HCT116 (cell line): ENCODE measurements around the gene TRIM14. TPM values are rescaled to one million over a fixed set of nuclear protein-coding genes. Genes with fewer than 3 reads are reported as not detected.

Source experiments
- ATAC-seq: fragments of 200-7000 bp; cut with Tn5 transposase; 2 replicates; pipeline ENCODE4 v1.9.1; 2020; ENCODE audit warnings: mild to moderate bottlenecking, moderate library complexity
- BruUV-seq: library from RNA; stranded (reverse); fragments of 400-500 nt; replicated peaks from 2 replicates; lab custom pipeline; 2021; lab: Mats Ljungman, UMichigan
- CTCF ChIA-PET: fragments of 300-600 bp; sonication (Branson Sonifier 250); formaldehyde crosslinking; loops from one replicate; lab custom pipeline; 2021; ENCODE audit warnings: antibody characterized with exemption; lab: Charles Lee
- POLR2A ChIA-PET: fragments of 300-600, 350-600 bp; sonication (Branson Sonifier 250); formaldehyde crosslinking; loops from one replicate; lab custom pipeline; 2021; ENCODE audit warnings: antibody characterized with exemption; lab: Charles Lee
- RAD21 ChIA-PET, 2 experiments: fragments of 300-600 bp; sonication (Branson Sonifier 250); formaldehyde crosslinking; loops; one replicate each; lab custom pipeline; 2023; ENCODE audit warnings: low total read pairs in 2 of 2; ENCODE audit not compliant: uncharacterized antibody in 2 of 2, unreplicated experiment in 2 of 2, low non-redundant PET in 1 of 2; lab: Charles Lee
- DNase-seq: peaks from one replicate; pipeline ENCODE4 v3.0.0-alpha.2; 2010; ENCODE audit warnings: low read depth, low spot score
- H2AFZ ChIP-seq: fragments of 200-600 bp; shearing (Covaris generic), sonication (generic); 2 replicates; pipeline ENCODE4 v1.6.1; 2017; ENCODE audit warnings: low read depth, mixed run types, mixed read lengths, antibody characterized with exemption, low read length; ENCODE audit not compliant: poor library complexity, severe bottlenecking
- H3K27ac ChIP-seq: 2 replicates; pipeline ENCODE4 v1.5.1; 2012; ENCODE audit warnings: low read depth, low read length
- H3K27me3 ChIP-seq: fragments of 200-600 bp; sonication (generic); 2 replicates; pipeline ENCODE4 v1.6.1; 2016; ENCODE audit warnings: mixed run types, low read length, mixed read lengths; ENCODE audit not compliant: insufficient read depth
- H3K36me3 ChIP-seq, 2 experiments: fragments of 200-500 bp in 1 of 2; fragments of 200-600 bp in 1 of 2; sonication (Bioruptor generic) in 1 of 2; sonication (generic) in 1 of 2; 2 replicates each; pipeline versions ENCODE4 v1.5.1 to v1.6.1; 2014 to 2016; ENCODE audit warnings: low read length in 2 of 2, inconsistent platforms in 1 of 2, mixed read lengths in 1 of 2, mixed run types in 1 of 2; ENCODE audit not compliant: insufficient read depth in 2 of 2, control insufficient read depth in 1 of 2
- H3K4me1 ChIP-seq, 2 experiments: fragments of 200-600 bp in 1 of 2; sonication (generic) in 1 of 2; 2 replicates each; pipeline versions ENCODE4 v1.5.1 to v1.6.1; 2012 to 2017; ENCODE audit warnings: low read length in 2 of 2, inconsistent platforms in 1 of 2, mild to moderate bottlenecking in 1 of 2, mixed read lengths in 1 of 2, mixed run types in 1 of 2, moderate library complexity in 1 of 2; ENCODE audit not compliant: insufficient read depth in 2 of 2, control insufficient read depth in 1 of 2
- H3K4me2 ChIP-seq: fragments of 200-600 bp; sonication (generic); 2 replicates; pipeline ENCODE4 v1.6.1; 2017; ENCODE audit warnings: mixed run types, low read length, mixed read lengths
- H3K4me3 ChIP-seq, 2 experiments: fragments of 200-600 bp in 1 of 2; sonication (generic) in 1 of 2; replicated peaks in 1 of 2; 2 replicates each; pipeline ENCODE4 v1.5.1; 2011 to 2016; ENCODE audit warnings: low read length in 2 of 2, control low read depth in 1 of 2, low read depth in 1 of 2, mild to moderate bottlenecking in 1 of 2, mixed read lengths in 1 of 2, mixed run types in 1 of 2
- H3K79me2 ChIP-seq: fragments of 200-600 bp; sonication (generic); 2 replicates; pipeline ENCODE4 v1.6.1; 2017; ENCODE audit warnings: mild to moderate bottlenecking, mixed run types, low read length, moderate library complexity, mixed read lengths; ENCODE audit not compliant: insufficient read depth
- H3K9ac ChIP-seq: fragments of 200-600 bp; sonication (generic); 2 replicates; pipeline ENCODE4 v1.6.1; 2016; ENCODE audit warnings: low read length, mixed read lengths
- H3K9me2 ChIP-seq: fragments of 200-600 bp; sonication (generic), shearing (Covaris generic); 2 replicates; pipeline ENCODE4 v1.6.1; 2017; ENCODE audit warnings: mixed run types, mild to moderate bottlenecking, moderate library complexity; ENCODE audit not compliant: insufficient read depth
- H3K9me3 ChIP-seq, 2 experiments: fragments of 200-500 bp in 1 of 2; fragments of 200-600 bp in 1 of 2; sonication (Bioruptor generic) in 1 of 2; sonication (generic) in 1 of 2; 2 replicates each; pipeline ENCODE4 v1.6.1; 2014 to 2017; ENCODE audit warnings: low read length in 2 of 2, mixed read lengths in 2 of 2, inconsistent platforms in 1 of 2, low read depth in 1 of 2, mild to moderate bottlenecking in 1 of 2, mixed run types in 1 of 2, moderate library complexity in 1 of 2; ENCODE audit not compliant: control insufficient read depth in 1 of 2, insufficient read depth in 1 of 2
- H4K20me1 ChIP-seq: fragments of 200-600 bp; sonication (generic), shearing (Covaris generic); 2 replicates; pipeline ENCODE4 v1.6.1; 2017; ENCODE audit warnings: mixed run types, mild to moderate bottlenecking, moderate library complexity; ENCODE audit not compliant: insufficient read depth
- CBX3 ChIP-seq: IDR thresholded peaks from 2 replicates; pipeline ENCODE4 v1.6.1; 2012; ENCODE audit warnings: low read depth
- CEBPB ChIP-seq: IDR thresholded peaks from 2 replicates; pipeline ENCODE4 v1.6.1; 2012; ENCODE audit warnings: low read depth
- EGR1 ChIP-seq: IDR thresholded peaks from 2 replicates; pipeline ENCODE4 v1.6.1; 2012; ENCODE audit warnings: low read depth
- ELF1 ChIP-seq: IDR thresholded peaks from 2 replicates; pipeline ENCODE4 v1.6.1; 2012; ENCODE audit warnings: low read depth, borderline replicate concordance
- EZH2 ChIP-seq: fragments of 200-600 bp; sonication (generic); IDR thresholded peaks from 2 replicates; pipeline ENCODE4 v1.6.1; 2017; ENCODE audit warnings: antibody characterized with exemption, mixed run types
- EZH2phosphoT487 ChIP-seq: fragments of 200-600 bp; IDR thresholded peaks from 2 replicates; pipeline ENCODE4 v1.6.1; 2018; ENCODE audit warnings: antibody characterized with exemption, borderline replicate concordance
- FOSL1 ChIP-seq: IDR thresholded peaks from 2 replicates; pipeline ENCODE4 v1.6.1; 2012; ENCODE audit warnings: low read depth
- JUND ChIP-seq: IDR thresholded peaks from 2 replicates; pipeline ENCODE4 v1.6.1; 2012
- POLR2AphosphoS5 ChIP-seq: IDR thresholded peaks from 2 replicates; pipeline ENCODE4 v1.6.1; 2011; ENCODE audit warnings: mild to moderate bottlenecking, low read depth, low read length, moderate library complexity
- RAD21 ChIP-seq: IDR thresholded peaks from 2 replicates; pipeline ENCODE4 v1.6.1; 2012; ENCODE audit warnings: low read depth, mild to moderate bottlenecking
- TCF7L2 ChIP-seq: IDR thresholded peaks from 2 replicates; pipeline ENCODE4 v1.7.0; 2011; ENCODE audit warnings: borderline replicate concordance, inconsistent platforms; ENCODE audit not compliant: insufficient read depth, insufficient read length; ENCODE audit errors: extremely low read depth
- intact Hi-C: fragments of 100-400 bp; cut with micrococcal nuclease; formaldehyde crosslinking; loops from 2 replicates; pipeline ENCODE4 v1.10.0; 2022
- total RNA-seq: library from RNA; stranded (reverse); gene quantifications from one replicate; pipeline ENCODE4 v1.2.1, GENCODE V29; 2021; ENCODE audit not compliant: unreplicated experiment
- TF ChIP-seq, protein P1 (sequence below): IDR thresholded peaks from 2 replicates; pipeline ENCODE4 v1.6.1; 2011; ENCODE audit warnings: mild to moderate bottlenecking, low read length, moderate library complexity; ENCODE audit not compliant: insufficient replicate concordance; ENCODE audit errors: extremely low read depth
- TF ChIP-seq, protein P2 (sequence below): IDR thresholded peaks from 2 replicates; pipeline ENCODE4 v1.6.1; 2012; ENCODE audit warnings: low read depth

The TRIM14 gene
- total RNA-seq, 1 experiment from 2014 or later, result 24.4 TPM

- CTCF ChIA-PET, result no interaction called here
- H3K36me3 ChIP-seq, result peaks cover 11 to 24% of the 10 kb centered on the region in 2 experiments; a peak in 3 of 4 replicates
- no peaks in the 10 kb centered on the region for H3K9me3 ChIP-seq
- DNase-seq (peak; percentile 40), ATAC-seq (peak; percentile 74)
- H2AFZ ChIP-seq, result no peak overlapping the region
- TF ChIP-seq ELF1 (no peak), EZH2phosphoT487 (no peak), EGR1 (no peak), RAD21 (no peak), FOSL1 (no peak), CEBPB (no peak), JUND (no peak), CBX3 (no peak), TCF7L2 (no peak), POLR2AphosphoS5 (no peak), EZH2 (no peak)
- TF ChIP-seq, protein P1, sequence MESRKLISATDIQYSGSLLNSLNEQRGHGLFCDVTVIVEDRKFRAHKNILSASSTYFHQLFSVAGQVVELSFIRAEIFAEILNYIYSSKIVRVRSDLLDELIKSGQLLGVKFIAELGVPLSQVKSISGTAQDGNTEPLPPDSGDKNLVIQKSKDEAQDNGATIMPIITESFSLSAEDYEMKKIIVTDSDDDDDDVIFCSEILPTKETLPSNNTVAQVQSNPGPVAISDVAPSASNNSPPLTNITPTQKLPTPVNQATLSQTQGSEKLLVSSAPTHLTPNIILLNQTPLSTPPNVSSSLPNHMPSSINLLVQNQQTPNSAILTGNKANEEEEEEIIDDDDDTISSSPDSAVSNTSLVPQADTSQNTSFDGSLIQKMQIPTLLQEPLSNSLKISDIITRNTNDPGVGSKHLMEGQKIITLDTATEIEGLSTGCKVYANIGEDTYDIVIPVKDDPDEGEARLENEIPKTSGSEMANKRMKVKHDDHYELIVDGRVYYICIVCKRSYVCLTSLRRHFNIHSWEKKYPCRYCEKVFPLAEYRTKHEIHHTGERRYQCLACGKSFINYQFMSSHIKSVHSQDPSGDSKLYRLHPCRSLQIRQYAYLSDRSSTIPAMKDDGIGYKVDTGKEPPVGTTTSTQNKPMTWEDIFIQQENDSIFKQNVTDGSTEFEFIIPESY, result no peak
- TF ChIP-seq, protein P2, sequence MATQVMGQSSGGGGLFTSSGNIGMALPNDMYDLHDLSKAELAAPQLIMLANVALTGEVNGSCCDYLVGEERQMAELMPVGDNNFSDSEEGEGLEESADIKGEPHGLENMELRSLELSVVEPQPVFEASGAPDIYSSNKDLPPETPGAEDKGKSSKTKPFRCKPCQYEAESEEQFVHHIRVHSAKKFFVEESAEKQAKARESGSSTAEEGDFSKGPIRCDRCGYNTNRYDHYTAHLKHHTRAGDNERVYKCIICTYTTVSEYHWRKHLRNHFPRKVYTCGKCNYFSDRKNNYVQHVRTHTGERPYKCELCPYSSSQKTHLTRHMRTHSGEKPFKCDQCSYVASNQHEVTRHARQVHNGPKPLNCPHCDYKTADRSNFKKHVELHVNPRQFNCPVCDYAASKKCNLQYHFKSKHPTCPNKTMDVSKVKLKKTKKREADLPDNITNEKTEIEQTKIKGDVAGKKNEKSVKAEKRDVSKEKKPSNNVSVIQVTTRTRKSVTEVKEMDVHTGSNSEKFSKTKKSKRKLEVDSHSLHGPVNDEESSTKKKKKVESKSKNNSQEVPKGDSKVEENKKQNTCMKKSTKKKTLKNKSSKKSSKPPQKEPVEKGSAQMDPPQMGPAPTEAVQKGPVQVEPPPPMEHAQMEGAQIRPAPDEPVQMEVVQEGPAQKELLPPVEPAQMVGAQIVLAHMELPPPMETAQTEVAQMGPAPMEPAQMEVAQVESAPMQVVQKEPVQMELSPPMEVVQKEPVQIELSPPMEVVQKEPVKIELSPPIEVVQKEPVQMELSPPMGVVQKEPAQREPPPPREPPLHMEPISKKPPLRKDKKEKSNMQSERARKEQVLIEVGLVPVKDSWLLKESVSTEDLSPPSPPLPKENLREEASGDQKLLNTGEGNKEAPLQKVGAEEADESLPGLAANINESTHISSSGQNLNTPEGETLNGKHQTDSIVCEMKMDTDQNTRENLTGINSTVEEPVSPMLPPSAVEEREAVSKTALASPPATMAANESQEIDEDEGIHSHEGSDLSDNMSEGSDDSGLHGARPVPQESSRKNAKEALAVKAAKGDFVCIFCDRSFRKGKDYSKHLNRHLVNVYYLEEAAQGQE, result no peak
- TF ChIP-seq, all 23 proteins: peak for 0
- Histone ChIP-seq H4K20me1 (no peaks in the 10 kb centered on the region), H3K9me2 (no peaks in the 10 kb centered on the region), H3K4me1 (peaks cover 0 to 18% of the 10 kb centered on the region in 2 experiments; a peak in 3 of 4 replicates), H3K27me3 (no peaks in the 10 kb centered on the region), H3K27ac (no peak overlapping the region), H3K4me3 (no peak overlapping the region), H3K4me2 (no peak overlapping the region; the same call in 1 of the 2 replicates), H3K9ac (no peak overlapping the region), H3K79me2 (peaks cover 38% of the 10 kb centered on the region)
- ChIA-PET POLR2A (interaction anchor here (0.8 kb wide), 1 partner anchor 401 kb away, joined by 4 read pairs; no protein-coding TSS in a partner anchor), RAD21 (interaction anchor here in 1 of 2 experiments (1.2 kb wide), 1 partner anchor 130 kb away, joined by 3 read pairs; no protein-coding TSS in a partner anchor)
- intact Hi-C loops, result loop anchor here (10.0 kb wide), 2 partner anchors 139 to 699 kb away; no protein-coding TSS in a partner anchor
- BruUV-seq, result no TSS peak
Observed at GRCh38 chr9:98075332-98075805, 43.7 kb downstream of the TRIM14 start.
